ENCODE measurements around the gene KRTAP20-3. TPM values are rescaled to one million over a fixed set of nuclear protein-coding genes. Genes with fewer than 3 reads are reported as not detected.

Gene KRTAP20-3
- total RNA-seq, 2 experiments from 2014 or later = not detected

DNA sequence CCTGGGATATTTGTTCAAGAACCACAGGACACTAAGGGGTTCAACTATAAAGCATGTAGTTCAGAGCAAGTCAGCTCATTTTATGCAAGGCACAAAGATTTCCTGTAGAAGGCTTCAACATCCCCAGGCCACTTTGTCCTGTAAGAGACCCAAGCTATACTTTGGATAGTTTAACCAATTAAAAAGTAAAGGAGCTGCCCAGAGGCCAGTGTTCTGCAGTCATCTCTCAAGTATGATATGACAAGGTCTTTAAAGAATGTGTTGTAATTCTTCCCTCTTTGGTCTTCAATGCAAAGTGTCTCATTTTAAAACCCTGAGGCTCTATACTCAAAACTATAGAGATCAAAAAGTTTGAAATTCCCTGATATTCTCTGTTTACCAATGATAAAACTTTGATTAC lies 34.1 kb downstream of the KRTAP20-3 start:
- ChIA-PET CTCF (ENCODE audit: unreplicated experiment) (interaction anchor here (0.8 kb wide), 1 partner anchor 116 kb away, joined by 3 read pairs; the partner anchor contains the start of gene KRTAP19-7), POLR2A (no interaction called here)
- H3K4me2 ChIP-seq (ENCODE audit: low read length) = no peak overlapping the region
- no TSS peak for BruUV-seq (replicated peaks)
- H4K20me1 ChIP-seq (ENCODE audit: insufficient read depth, low read length) = no peaks in the 10 kb centered on the region
- H3K9me2 ChIP-seq (ENCODE audit: insufficient read depth, low read length) = no peaks in the 10 kb centered on the region
- H3K36me3 ChIP-seq (ENCODE audit: insufficient read depth, low read length) = no peaks in the 10 kb centered on the region
- no peaks in the 10 kb centered on the region for H3K79me2 ChIP-seq (ENCODE audit: insufficient read depth, low read depth, low read length)
- no peak overlapping the region for H2AFZ ChIP-seq (ENCODE audit: low read length)
- no peak for DNase-seq (ENCODE audit: low spot score)
- no peaks in the 10 kb centered on the region for H3K9me3 ChIP-seq (ENCODE audit: low read length)
- H3K27ac ChIP-seq (ENCODE audit: low read depth, low read length, poor library complexity, severe bottlenecking) = no peak overlapping the region
- intact Hi-C loops (cut with micrococcal nuclease; ENCODE audit: unreplicated experiment) = no loop called here
- no peak for TF ChIP-seq EZH2phosphoT487 (IDR thresholded peaks at IDR 0.05; ENCODE audit: borderline replicate concordance, low read depth, low read length)
- TF ChIP-seq, protein P1, sequence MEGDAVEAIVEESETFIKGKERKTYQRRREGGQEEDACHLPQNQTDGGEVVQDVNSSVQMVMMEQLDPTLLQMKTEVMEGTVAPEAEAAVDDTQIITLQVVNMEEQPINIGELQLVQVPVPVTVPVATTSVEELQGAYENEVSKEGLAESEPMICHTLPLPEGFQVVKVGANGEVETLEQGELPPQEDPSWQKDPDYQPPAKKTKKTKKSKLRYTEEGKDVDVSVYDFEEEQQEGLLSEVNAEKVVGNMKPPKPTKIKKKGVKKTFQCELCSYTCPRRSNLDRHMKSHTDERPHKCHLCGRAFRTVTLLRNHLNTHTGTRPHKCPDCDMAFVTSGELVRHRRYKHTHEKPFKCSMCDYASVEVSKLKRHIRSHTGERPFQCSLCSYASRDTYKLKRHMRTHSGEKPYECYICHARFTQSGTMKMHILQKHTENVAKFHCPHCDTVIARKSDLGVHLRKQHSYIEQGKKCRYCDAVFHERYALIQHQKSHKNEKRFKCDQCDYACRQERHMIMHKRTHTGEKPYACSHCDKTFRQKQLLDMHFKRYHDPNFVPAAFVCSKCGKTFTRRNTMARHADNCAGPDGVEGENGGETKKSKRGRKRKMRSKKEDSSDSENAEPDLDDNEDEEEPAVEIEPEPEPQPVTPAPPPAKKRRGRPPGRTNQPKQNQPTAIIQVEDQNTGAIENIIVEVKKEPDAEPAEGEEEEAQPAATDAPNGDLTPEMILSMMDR (conservative IDR thresholded peaks at IDR 0.05; ENCODE audit: low read length) = no peak
- no peaks in the 10 kb centered on the region for H3K4me1 ChIP-seq (ENCODE audit: insufficient read depth, low read length, poor library complexity, severe bottlenecking)
- no peak overlapping the region for H3K4me3 ChIP-seq (ENCODE audit: low read depth, low read length, poor library complexity, severe bottlenecking)

DNA sequence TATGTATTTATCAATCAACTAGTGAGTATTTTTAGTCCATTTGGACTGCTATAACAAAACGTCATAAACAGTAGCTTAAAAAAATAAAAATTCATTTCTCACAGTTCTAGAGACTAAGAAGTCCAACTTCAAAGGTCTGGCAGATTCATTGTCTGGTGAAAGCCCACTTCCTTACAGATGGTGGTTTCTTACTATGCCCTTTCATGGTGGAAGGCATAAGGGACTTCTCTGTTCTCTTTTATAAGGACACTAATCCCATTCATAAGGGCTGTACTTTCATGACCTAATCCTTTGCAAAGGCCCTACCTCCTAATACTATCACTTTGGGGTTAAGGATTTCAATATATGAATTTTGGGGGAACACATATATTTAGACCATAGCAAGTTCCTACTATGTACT lies 37.9 kb downstream of the KRTAP20-3 start:
- H3K79me2 ChIP-seq (ENCODE audit: insufficient read depth, low read depth, low read length) = no peaks in the 10 kb centered on the region
- no peak overlapping the region for H3K27ac ChIP-seq (ENCODE audit: low read depth, low read length, poor library complexity, severe bottlenecking)
- intact Hi-C loops (cut with micrococcal nuclease; ENCODE audit: unreplicated experiment) = no loop called here
- TF ChIP-seq, protein P1 (conservative IDR thresholded peaks at IDR 0.05; ENCODE audit: low read length) = no peak
- no peak for TF ChIP-seq EZH2phosphoT487 (IDR thresholded peaks at IDR 0.05; ENCODE audit: borderline replicate concordance, low read depth, low read length)
- no peaks in the 10 kb centered on the region for H3K9me3 ChIP-seq (ENCODE audit: low read length)
- ChIA-PET POLR2A (interaction anchor here (0.6 kb wide), 1 partner anchor 31 kb away, joined by 3 read pairs; no protein-coding TSS in a partner anchor), CTCF (ENCODE audit: unreplicated experiment) (no interaction called here)
- no peak overlapping the region for H3K4me2 ChIP-seq (ENCODE audit: low read length)
- H3K4me3 ChIP-seq (ENCODE audit: low read depth, low read length, poor library complexity, severe bottlenecking) = no peak overlapping the region
- no peaks in the 10 kb centered on the region for H4K20me1 ChIP-seq (ENCODE audit: insufficient read depth, low read length)
- H3K4me1 ChIP-seq (ENCODE audit: insufficient read depth, low read length, poor library complexity, severe bottlenecking) = no peaks in the 10 kb centered on the region
- H2AFZ ChIP-seq (ENCODE audit: low read length) = no peak overlapping the region
- H3K36me3 ChIP-seq (ENCODE audit: insufficient read depth, low read length) = no peaks in the 10 kb centered on the region
- BruUV-seq (replicated peaks) = no TSS peak
- no peak for DNase-seq (ENCODE audit: low spot score)
- H3K9me2 ChIP-seq (ENCODE audit: insufficient read depth, low read length) = no peaks in the 10 kb centered on the region

DNA sequence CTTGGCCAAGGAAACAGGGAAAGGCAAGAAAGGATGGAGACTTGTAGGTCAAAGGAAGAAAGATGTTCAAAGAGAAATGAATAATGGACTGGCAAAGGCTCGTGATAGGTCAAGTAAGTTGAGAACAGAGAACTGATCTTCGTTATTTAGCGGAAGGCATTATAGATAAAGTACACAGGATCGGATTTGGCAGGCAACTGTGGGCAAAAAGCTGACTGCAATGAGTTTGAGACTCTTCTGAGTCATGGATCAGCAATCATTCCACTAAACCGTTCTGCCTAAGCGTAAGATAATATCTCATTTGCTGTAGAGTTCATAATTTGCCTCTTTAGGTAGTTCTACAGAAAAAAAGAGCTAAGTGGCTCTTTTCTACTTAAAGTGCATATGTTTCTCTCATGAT lies 41.8 kb downstream of the KRTAP20-3 start:
- TF ChIP-seq EZH2phosphoT487 (IDR thresholded peaks at IDR 0.05; ENCODE audit: borderline replicate concordance, low read depth, low read length) = no peak
- TF ChIP-seq, protein P1 (conservative IDR thresholded peaks at IDR 0.05; ENCODE audit: low read length) = no peak
- intact Hi-C loops (cut with micrococcal nuclease; ENCODE audit: unreplicated experiment) = no loop called here
- H3K9me2 ChIP-seq (ENCODE audit: insufficient read depth, low read length) = no peaks in the 10 kb centered on the region
- H4K20me1 ChIP-seq (ENCODE audit: insufficient read depth, low read length) = no peaks in the 10 kb centered on the region
- H3K27ac ChIP-seq (ENCODE audit: low read depth, low read length, poor library complexity, severe bottlenecking) = no peak overlapping the region
- no peak for DNase-seq (ENCODE audit: low spot score)
- H3K79me2 ChIP-seq (ENCODE audit: insufficient read depth, low read depth, low read length) = no peaks in the 10 kb centered on the region
- H2AFZ ChIP-seq (ENCODE audit: low read length) = no peak overlapping the region
- H3K36me3 ChIP-seq (ENCODE audit: insufficient read depth, low read length) = no peaks in the 10 kb centered on the region
- H3K9me3 ChIP-seq (ENCODE audit: low read length) = no peaks in the 10 kb centered on the region
- no TSS peak for BruUV-seq (replicated peaks)
- CTCF ChIA-PET (ENCODE audit: unreplicated experiment) = no interaction called here
- POLR2A ChIA-PET = interaction anchor here (0.6 to 1.4 kb wide), 2 partner anchors 8 to 164 kb away, joined by 3 to 4 read pairs; no protein-coding TSS in a partner anchor
- no peak overlapping the region for H3K4me2 ChIP-seq (ENCODE audit: low read length)
- H3K4me1 ChIP-seq (ENCODE audit: insufficient read depth, low read length, poor library complexity, severe bottlenecking) = no peaks in the 10 kb centered on the region
- no peak overlapping the region for H3K4me3 ChIP-seq (ENCODE audit: low read depth, low read length, poor library complexity, severe bottlenecking)
